GM18873 (cell line): Measurements from ENCODE around the gene DRC3.
"Not testable (repeated sequence)": the region's sequence is repeated elsewhere in the genome, so short reads cannot be mapped to it uniquely, and the experiment has no call there.

Experiments
- ATAC-seq: cut with Tn5 transposase; IDR thresholded peaks from one replicate; pipeline ENCODE4 v1.9.1; 2021; ENCODE audit warnings: mild to moderate bottlenecking, moderate library complexity, moderate number of reproducible peaks; ENCODE audit not compliant: unreplicated experiment, low FRiP score

Gene DRC3

GRCh38 chr17:17989618-17990017 is 17.0 kb downstream of the DRC3 start:
- no peak for ATAC-seq

GRCh38 chr17:17990282-17990681 is 17.6 kb downstream of the DRC3 start:
- ATAC-seq: no peak

GRCh38 chr17:17993366-17993765 is 20.7 kb downstream of the DRC3 start:
- ATAC-seq: no peak

- no peak for ATAC-seq
Observed at GRCh38 chr17:17993852-17994251, 21.2 kb downstream of the DRC3 start.

- no peak for ATAC-seq
Observed at GRCh38 chr17:17994271-17995069, 21.8 kb downstream of the DRC3 start.

GRCh38 chr17:17995887-17996286 is 23.2 kb downstream of the DRC3 start:
- ATAC-seq: not testable (repeated sequence)

GRCh38 chr17:17998934-17999333 is 26.3 kb downstream of the DRC3 start:
- ATAC-seq: no peak

GRCh38 chr17:17999364-18000029 is 26.8 kb downstream of the DRC3 start:
- ATAC-seq: no peak

GRCh38 chr17:18000030-18000408 is 27.4 kb downstream of the DRC3 start:
- ATAC-seq: no peak

GRCh38 chr17:18002171-18002570 is 29.5 kb downstream of the DRC3 start:
- ATAC-seq: no peak

- ATAC-seq: no peak
Observed at GRCh38 chr17:18004345-18004744, 31.7 kb downstream of the DRC3 start.

GRCh38 chr17:18004884-18005305 is 32.2 kb downstream of the DRC3 start:
- ATAC-seq: no peak

- no peak for ATAC-seq
Observed at GRCh38 chr17:18005496-18005895, 32.8 kb downstream of the DRC3 start.

- no peak for ATAC-seq
Observed at GRCh38 chr17:18006495-18007239, 34.0 kb downstream of the DRC3 start.

GRCh38 chr17:18008496-18009268 is 36.0 kb downstream of the DRC3 start:
- ATAC-seq: no peak

GRCh38 chr17:18009609-18010420 is 37.2 kb downstream of the DRC3 start:
- ATAC-seq: no peak

- ATAC-seq: no peak
Observed at GRCh38 chr17:18011286-18011685, 38.6 kb downstream of the DRC3 start.

GRCh38 chr17:18014006-18014405 is 41.3 kb downstream of the DRC3 start:
- no peak for ATAC-seq

- ATAC-seq: no peak
Observed at GRCh38 chr17:18015593-18015992, 42.9 kb downstream of the DRC3 start.

GRCh38 chr17:18016426-18016825 is 43.8 kb downstream of the DRC3 start:
- no peak for ATAC-seq
